GM21825 (cell line): ENCODE measurements around the gene PRR27.
"Not testable (repeated sequence)": the region's sequence is repeated elsewhere in the genome, so short reads cannot be mapped to it uniquely, and the experiment has no call there.

ENCODE experiments used
- ATAC-seq: cut with Tn5 transposase; IDR thresholded peaks from one replicate; pipeline ENCODE4 v1.9.1; 2021; ENCODE audit warnings: mild to moderate bottlenecking, moderate library complexity; ENCODE audit not compliant: unreplicated experiment

Gene PRR27

GRCh38 chr4:70196857-70197256, 42.8 kb downstream of the PRR27 start:
- no peak for ATAC-seq

- ATAC-seq = no peak
Measured at GRCh38 chr4:70197842-70198241, 43.8 kb downstream of the PRR27 start.

- ATAC-seq = no peak
Measured at GRCh38 chr4:70203601-70204000, 49.6 kb downstream of the PRR27 start.

GRCh38 chr4:70212752-70213151, 58.7 kb downstream of the PRR27 start:
- ATAC-seq = not testable (repeated sequence)
